COR-L47 (cell line): Measurements from ENCODE around the gene SWI5.
"Not testable (repeated sequence)": the region's sequence is repeated elsewhere in the genome, so short reads cannot be mapped to it uniquely, and the experiment has no call there.

Experiments
- DNase-seq: peaks from one replicate; lab custom pipeline; 2025; lab: John Stamatoyannopoulos, UW

The SWI5 gene

GRCh38 chr9:128276008-128276573, at the start of gene SWI5:
SWI5 (plus strand) TSS chr9:128276276.
- peak; percentile 100 for DNase-seq

- no peak for DNase-seq
Observed at GRCh38 chr9:128226412-128226801, 49.7 kb upstream of the SWI5 start.

GRCh38 chr9:128230897-128231296, 45.2 kb upstream of the SWI5 start:
- not testable (repeated sequence) for DNase-seq

GRCh38 chr9:128231638-128232527, 44.2 kb upstream of the SWI5 start:
- DNase-seq: no peak

- no peak for DNase-seq
Observed at GRCh38 chr9:128232528-128233428, 43.3 kb upstream of the SWI5 start.

- DNase-seq: no peak
Observed at GRCh38 chr9:128233817-128234406, 42.2 kb upstream of the SWI5 start.

GRCh38 chr9:128242124-128242523, 34.0 kb upstream of the SWI5 start:
- DNase-seq: no peak

- no peak for DNase-seq
Observed at GRCh38 chr9:128242828-128243214, 33.3 kb upstream of the SWI5 start.

GRCh38 chr9:128243215-128244018, 32.7 kb upstream of the SWI5 start:
- no peak for DNase-seq

- no peak for DNase-seq
Observed at GRCh38 chr9:128244091-128244836, 31.8 kb upstream of the SWI5 start.

- no peak for DNase-seq
Observed at GRCh38 chr9:128244837-128245231, 31.2 kb upstream of the SWI5 start.

- DNase-seq: no peak
Observed at GRCh38 chr9:128245421-128246151, 30.5 kb upstream of the SWI5 start.

GRCh38 chr9:128246471-128246870, 29.6 kb upstream of the SWI5 start:
- no peak for DNase-seq

GRCh38 chr9:128247226-128247803, 28.8 kb upstream of the SWI5 start:
- no peak for DNase-seq

- DNase-seq: no peak
Observed at GRCh38 chr9:128249558-128249907, 26.5 kb upstream of the SWI5 start.

GRCh38 chr9:128249908-128250838, 25.9 kb upstream of the SWI5 start:
- DNase-seq: no peak

GRCh38 chr9:128250839-128251731, 25.0 kb upstream of the SWI5 start:
- no peak for DNase-seq

GRCh38 chr9:128251732-128252100, 24.4 kb upstream of the SWI5 start:
- DNase-seq: no peak
